Esophagus muscularis mucosa (tissue), 4 donors: Measurements from ENCODE around the gene TMEM108. TPM values are rescaled to one million over a fixed set of nuclear protein-coding genes. Genes with fewer than 3 reads are reported as not detected.
A peak's percentile ranks its signal among the peaks of the same experiment; 100 is the strongest.

Source experiments
- DNase-seq: peaks from one replicate; pipeline ENCODE4 v3.0.0-alpha.2; 2017; ENCODE audit errors: extremely low spot score
- H3K27ac ChIP-seq, 4 donors: fragments of 200-600 bp; sonication (generic); replicated peaks in 1 of 4; 1 replicate in 3 of 4; 2 replicates in 1 of 4; pipeline ENCODE4 v1.5.1; 2016 to 2019; ENCODE audit warnings: mild to moderate bottlenecking in 1 of 4
- H3K27me3 ChIP-seq, 4 donors: fragments of 200-600 bp; sonication (generic); one replicate each; pipeline versions ENCODE4 v1.5.1 to v1.6.0; 2016 to 2019
- H3K36me3 ChIP-seq, 4 donors: fragments of 200-600 bp; sonication (generic); one replicate each; pipeline ENCODE4 v1.5.1; 2016 to 2019
- H3K4me1 ChIP-seq, 4 donors: fragments of 200-600 bp; sonication (generic); one replicate each; pipeline ENCODE4 v1.5.1; 2016 to 2019
- H3K4me3 ChIP-seq, 4 donors: fragments of 200-600 bp; sonication (generic); 1 replicate in 2 of 4; 2 replicates in 2 of 4; pipeline ENCODE4 v1.5.1; 2016 to 2019; ENCODE audit warnings: mild to moderate bottlenecking in 4 of 4, moderate library complexity in 1 of 4
- H3K9me3 ChIP-seq, 4 donors: fragments of 200-600 bp; sonication (generic); 1 replicate in 3 of 4; 2 replicates in 1 of 4; pipeline ENCODE4 v1.5.1; 2016 to 2019
- EP300 ChIP-seq: sonication (generic); formaldehyde crosslinking; IDR thresholded peaks from one replicate; pipeline ENCODE4 v1.6.1; 2017; ENCODE audit warnings: antibody characterized with exemption
- POLR2A ChIP-seq: fragments of 450-650 bp; IDR thresholded peaks from one replicate; pipeline ENCODE4 v1.6.1; 2017; ENCODE audit warnings: antibody characterized with exemption, moderate library complexity, mild to moderate bottlenecking, low read depth
- POLR2AphosphoS5 ChIP-seq, 2 donors: sonication (generic); formaldehyde crosslinking; IDR thresholded peaks; one replicate each; pipeline ENCODE4 v1.6.1; 2017; ENCODE audit warnings: antibody characterized with exemption in 2 of 2
- WGBS: methylation state at CpG from one replicate; pipeline ENCODE4 v1.1.5; 2018; 5-methylcytosine and 5-hydroxymethylcytosine counted together
- intact Hi-C: fragments of 100-400 bp; cut with DNase I; formaldehyde crosslinking; loops from one replicate; pipeline ENCODE4 v1.15.1; 2023
- total RNA-seq, 4 donors: library from RNA; depleted of rRNA; stranded (reverse); fragments of >200 nt; gene quantifications; one replicate each; pipeline versions ENCODE4 v1.1.0 to v1.2.1, GENCODE V29; 2016
- TF ChIP-seq, protein P1 (sequence below), 3 experiments: fragments of 200-600 bp in 2 of 3; fragments of 450-650 bp in 1 of 3; sonication (generic) in 2 of 3; IDR thresholded peaks; one replicate each; pipeline ENCODE4 v1.5.1; 2017 to 2019; ENCODE audit warnings: antibody characterized with exemption in 3 of 3, mild to moderate bottlenecking in 2 of 3, moderate library complexity in 1 of 3

The TMEM108 gene
- total RNA-seq, 4 donors from 2014 or later: 8.6 to 12.1 (median 11.2) TPM

DNA sequence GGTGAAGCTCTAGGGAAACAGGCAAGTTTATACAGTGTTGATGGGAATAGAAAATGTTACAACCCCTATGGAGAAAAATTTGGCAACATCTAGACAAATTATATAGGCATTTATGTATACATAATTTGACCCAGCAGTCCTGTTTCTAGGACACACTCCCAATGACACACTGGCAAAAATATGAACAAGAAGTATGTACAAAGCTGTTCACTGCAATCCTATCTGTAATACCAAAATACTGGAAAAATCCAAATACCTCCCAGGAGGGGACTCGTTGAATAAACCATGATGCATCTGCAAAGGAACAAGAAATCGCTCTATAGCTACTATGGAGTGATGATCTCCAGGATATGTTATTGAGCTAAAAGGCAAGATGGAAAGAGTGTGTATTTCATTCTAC, 370.2 kb downstream of the TMEM108 start:
- Histone ChIP-seq H3K4me3 (no peak overlapping the region), H3K9me3 (no peaks in the 10 kb centered on the region), H3K36me3 (no peaks in the 10 kb centered on the region), H3K27ac (no peak overlapping the region), H3K27me3 (peaks cover 0 to 5% (median 0%) of the 10 kb centered on the region in 4 donors), H3K4me1 (peaks cover 0 to 12% (median 10%) of the 10 kb centered on the region in 4 donors)
- DNase-seq: no peak
- intact Hi-C loops: no loop called here
- TF ChIP-seq POLR2AphosphoS5 (IDR thresholded peaks at IDR 0.05): no peak
- TF ChIP-seq, protein P1, sequence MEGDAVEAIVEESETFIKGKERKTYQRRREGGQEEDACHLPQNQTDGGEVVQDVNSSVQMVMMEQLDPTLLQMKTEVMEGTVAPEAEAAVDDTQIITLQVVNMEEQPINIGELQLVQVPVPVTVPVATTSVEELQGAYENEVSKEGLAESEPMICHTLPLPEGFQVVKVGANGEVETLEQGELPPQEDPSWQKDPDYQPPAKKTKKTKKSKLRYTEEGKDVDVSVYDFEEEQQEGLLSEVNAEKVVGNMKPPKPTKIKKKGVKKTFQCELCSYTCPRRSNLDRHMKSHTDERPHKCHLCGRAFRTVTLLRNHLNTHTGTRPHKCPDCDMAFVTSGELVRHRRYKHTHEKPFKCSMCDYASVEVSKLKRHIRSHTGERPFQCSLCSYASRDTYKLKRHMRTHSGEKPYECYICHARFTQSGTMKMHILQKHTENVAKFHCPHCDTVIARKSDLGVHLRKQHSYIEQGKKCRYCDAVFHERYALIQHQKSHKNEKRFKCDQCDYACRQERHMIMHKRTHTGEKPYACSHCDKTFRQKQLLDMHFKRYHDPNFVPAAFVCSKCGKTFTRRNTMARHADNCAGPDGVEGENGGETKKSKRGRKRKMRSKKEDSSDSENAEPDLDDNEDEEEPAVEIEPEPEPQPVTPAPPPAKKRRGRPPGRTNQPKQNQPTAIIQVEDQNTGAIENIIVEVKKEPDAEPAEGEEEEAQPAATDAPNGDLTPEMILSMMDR (IDR thresholded peaks at IDR 0.05): no peak
- no peak for TF ChIP-seq POLR2A
- no peak for TF ChIP-seq EP300
- 92% methylated on average over 2 of the region's 2 CpGs for WGBS

DNA sequence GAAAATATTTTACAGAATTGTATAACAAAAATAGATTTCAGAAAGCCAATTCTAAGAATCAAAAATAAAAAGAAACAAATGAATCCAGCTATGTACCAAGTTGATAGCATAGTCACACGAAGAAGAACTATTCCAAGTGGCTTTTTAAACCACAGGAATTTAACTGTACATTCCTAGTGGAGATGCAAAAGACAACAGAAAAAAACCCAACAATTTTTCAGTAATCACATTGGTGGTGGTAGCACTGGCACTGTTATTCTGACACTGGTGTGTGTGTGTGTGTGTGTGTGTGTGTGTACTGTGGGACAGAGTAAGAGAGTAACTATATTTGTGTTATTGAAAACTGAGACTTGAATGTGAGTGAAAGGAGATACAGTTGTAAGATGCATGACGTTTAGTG, 370.8 kb downstream of the TMEM108 start:
- intact Hi-C loops: no loop called here
- 78% methylated on average over 2 of the region's 2 CpGs for WGBS
- Histone ChIP-seq H3K27ac (no peak overlapping the region), H3K36me3 (no peaks in the 10 kb centered on the region), H3K27me3 (peaks cover 0 to 5% (median 0%) of the 10 kb centered on the region in 4 donors), H3K4me1 (peaks cover 0 to 17% (median 15%) of the 10 kb centered on the region in 4 donors), H3K9me3 (no peaks in the 10 kb centered on the region), H3K4me3 (no peak overlapping the region)
- no peak for DNase-seq
- TF ChIP-seq EP300 (no peak), POLR2A (no peak), POLR2AphosphoS5 (IDR thresholded peaks at IDR 0.05) (no peak)
- TF ChIP-seq, protein P1 (IDR thresholded peaks at IDR 0.05): no peak

GRCh38 chr3:133410191-133410892, 372.2 kb downstream of the TMEM108 start:
- Histone ChIP-seq H3K27ac (no peak overlapping the region), H3K36me3 (no peaks in the 10 kb centered on the region), H3K4me1 (peaks cover 0 to 17% (median 15%) of the 10 kb centered on the region in 4 donors), H3K9me3 (no peaks in the 10 kb centered on the region), H3K4me3 (no peak overlapping the region), H3K27me3 (peaks cover 0 to 5% (median 0%) of the 10 kb centered on the region in 4 donors)
- no peak for DNase-seq
- intact Hi-C loops: no loop called here
- TF ChIP-seq POLR2AphosphoS5 (IDR thresholded peaks at IDR 0.05): no peak
- TF ChIP-seq EP300: no peak
- TF ChIP-seq POLR2A: no peak
- TF ChIP-seq, protein P1 (IDR thresholded peaks at IDR 0.05): no peak
- 88% methylated on average over 17 of the region's 17 CpGs for WGBS

DNA sequence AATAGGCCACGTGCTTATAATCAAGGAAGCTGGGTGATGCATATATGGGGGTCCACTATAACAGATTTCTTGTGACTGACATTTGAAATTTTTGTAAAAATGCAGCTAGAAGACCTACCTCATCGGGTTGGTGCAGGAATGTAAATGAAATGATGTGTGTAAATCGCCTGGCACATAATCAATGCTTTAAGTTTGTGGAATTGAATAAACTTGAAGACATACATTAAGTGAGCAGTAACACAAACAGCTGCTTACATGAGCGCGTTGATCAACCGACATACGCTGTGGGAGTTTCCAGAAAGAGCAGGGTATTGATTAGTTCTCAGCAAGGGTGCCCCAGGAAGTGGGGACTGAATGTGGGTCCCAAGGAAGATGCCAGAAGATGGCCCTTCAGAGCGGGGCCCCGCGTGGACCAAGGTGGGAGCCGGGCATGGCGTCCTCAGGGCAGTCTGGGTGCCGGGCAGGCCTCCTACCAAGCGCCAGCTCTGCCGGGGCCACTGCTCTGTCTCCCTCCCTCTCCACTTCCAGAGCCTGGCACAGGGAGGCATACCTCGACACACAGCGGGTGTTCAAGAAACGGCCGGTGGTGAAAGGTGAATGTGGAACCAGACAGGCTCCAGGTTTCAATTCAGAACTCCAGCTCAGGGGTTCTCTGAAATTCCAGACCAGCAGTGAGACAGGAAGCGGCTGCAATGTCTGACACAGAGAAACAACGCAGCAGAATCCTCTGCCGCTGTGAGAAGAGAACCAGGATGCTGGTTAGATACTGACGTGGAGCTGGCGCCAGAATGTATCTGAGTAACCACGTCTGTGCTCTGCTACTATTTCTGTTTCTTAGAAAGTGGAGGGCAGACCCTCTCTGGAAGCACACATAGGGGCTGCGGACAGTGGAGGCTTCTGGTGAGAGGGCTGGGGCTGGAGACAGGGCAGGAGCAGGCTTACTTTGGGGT, 374.3 kb downstream of the TMEM108 start:
- Histone ChIP-seq H3K27me3 (peaks cover 0 to 5% (median 0%) of the 10 kb centered on the region in 4 donors), H3K27ac (peak overlapping the region in 1 of 4 donors; percentile 51), H3K9me3 (no peaks in the 10 kb centered on the region), H3K4me1 (peaks cover 0 to 17% (median 15%) of the 10 kb centered on the region in 4 donors), H3K4me3 (peak overlapping the region; percentile 22 to 37 (median 28)), H3K36me3 (no peaks in the 10 kb centered on the region)
- no peak for DNase-seq
- WGBS: 71% methylated on average over 19 of the region's 26 CpGs
- TF ChIP-seq EP300 (no peak), POLR2AphosphoS5 (IDR thresholded peaks at IDR 0.05) (no peak)
- intact Hi-C loops: no loop called here
